Hepatocyte (in vitro differentiated cells): ENCODE data around the gene NRARP.

ENCODE experiments used
- CTCF ChIP-seq: fragments of 200-600 bp; sonication (generic); IDR thresholded peaks from 2 replicates; pipeline ENCODE4 v1.5.1; 2016; ENCODE audit warnings: antibody characterized with exemption, mild to moderate bottlenecking; ENCODE audit not compliant: poor library complexity
- EZH2phosphoT487 ChIP-seq: fragments of 200-600 bp; sonication (generic); IDR thresholded peaks from one replicate; pipeline ENCODE4 v1.6.1; 2018; ENCODE audit warnings: antibody characterized with exemption, mild to moderate bottlenecking, low read depth, moderate library complexity; ENCODE audit not compliant: unreplicated experiment, severe bottlenecking

DNA sequence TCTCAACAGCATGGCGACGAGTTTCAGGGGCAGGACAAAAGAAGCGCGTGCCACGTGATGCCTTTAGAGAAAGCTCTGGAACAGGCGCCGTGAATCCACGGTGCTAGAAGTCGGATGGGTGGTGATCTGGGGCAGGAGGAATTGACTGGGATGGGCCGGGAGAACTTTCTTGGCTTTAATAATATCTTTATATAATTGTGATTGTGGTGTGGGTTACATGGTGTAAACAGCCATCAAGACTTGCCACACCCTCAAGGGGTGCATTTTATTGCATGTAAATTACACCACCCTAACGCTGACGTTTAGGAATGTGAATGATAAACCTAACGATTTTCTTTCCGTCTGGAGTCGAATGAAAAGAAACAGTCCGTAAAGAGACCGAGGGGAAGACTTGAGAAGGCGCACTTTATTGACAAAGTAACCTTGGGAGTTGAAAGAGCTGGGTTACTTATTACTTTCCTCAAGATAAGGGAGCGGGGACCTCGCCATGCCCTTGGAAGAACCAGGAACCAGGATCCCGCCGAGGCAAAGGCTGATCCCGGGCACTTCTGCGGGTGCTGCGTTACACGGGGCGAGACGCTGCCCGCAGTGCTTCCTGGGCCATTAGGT lies 8.5 kb downstream of the NRARP start:
- no peak for TF ChIP-seq CTCF
- no peak for TF ChIP-seq EZH2phosphoT487
